Measurements from ENCODE around the gene HSD17B11.

- TF ChIP-seq, protein P1, sequence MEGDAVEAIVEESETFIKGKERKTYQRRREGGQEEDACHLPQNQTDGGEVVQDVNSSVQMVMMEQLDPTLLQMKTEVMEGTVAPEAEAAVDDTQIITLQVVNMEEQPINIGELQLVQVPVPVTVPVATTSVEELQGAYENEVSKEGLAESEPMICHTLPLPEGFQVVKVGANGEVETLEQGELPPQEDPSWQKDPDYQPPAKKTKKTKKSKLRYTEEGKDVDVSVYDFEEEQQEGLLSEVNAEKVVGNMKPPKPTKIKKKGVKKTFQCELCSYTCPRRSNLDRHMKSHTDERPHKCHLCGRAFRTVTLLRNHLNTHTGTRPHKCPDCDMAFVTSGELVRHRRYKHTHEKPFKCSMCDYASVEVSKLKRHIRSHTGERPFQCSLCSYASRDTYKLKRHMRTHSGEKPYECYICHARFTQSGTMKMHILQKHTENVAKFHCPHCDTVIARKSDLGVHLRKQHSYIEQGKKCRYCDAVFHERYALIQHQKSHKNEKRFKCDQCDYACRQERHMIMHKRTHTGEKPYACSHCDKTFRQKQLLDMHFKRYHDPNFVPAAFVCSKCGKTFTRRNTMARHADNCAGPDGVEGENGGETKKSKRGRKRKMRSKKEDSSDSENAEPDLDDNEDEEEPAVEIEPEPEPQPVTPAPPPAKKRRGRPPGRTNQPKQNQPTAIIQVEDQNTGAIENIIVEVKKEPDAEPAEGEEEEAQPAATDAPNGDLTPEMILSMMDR (conservative IDR thresholded peaks at IDR 0.05; ENCODE audit: low read length), result no peak
- TF ChIP-seq EZH2phosphoT487 (IDR thresholded peaks at IDR 0.05; ENCODE audit: borderline replicate concordance), result no peak
Observed at GRCh38 chr4:87356832-87357526, 34.0 kb downstream of the HSD17B11 start.

All from Loucy (cell line).